H9 (cell line): ENCODE results near the gene FHIT. TPM values are rescaled to one million over a fixed set of nuclear protein-coding genes. Genes with fewer than 3 reads are reported as not detected.

ENCODE experiments used
- DNase-seq: peaks from one replicate; pipeline ENCODE4 v3.0.0-alpha.2; 2017
- H2AFZ ChIP-seq: one replicate; pipeline ENCODE4 v1.6.1; 2013; ENCODE audit warnings: mild to moderate bottlenecking, low read length, control low read depth, moderate library complexity
- H2AK5ac ChIP-seq: 2 replicates; pipeline ENCODE4 v1.6.1; 2013; ENCODE audit warnings: low read length, control low read depth, mixed read lengths; ENCODE audit not compliant: insufficient read length
- H2BK120ac ChIP-seq: one replicate; pipeline ENCODE4 v1.6.1; 2013; ENCODE audit warnings: low read depth, mild to moderate bottlenecking, low read length, control low read depth, inconsistent platforms; ENCODE audit not compliant: poor library complexity, severe bottlenecking
- H2BK12ac ChIP-seq: 2 replicates; pipeline ENCODE4 v1.6.1; 2013; ENCODE audit warnings: low read length, control low read depth, mixed read lengths, low read depth; ENCODE audit not compliant: insufficient read length
- H2BK15ac ChIP-seq: 2 replicates; pipeline ENCODE4 v1.6.1; 2013; ENCODE audit warnings: low read depth, low read length, control low read depth
- H2BK20ac ChIP-seq: one replicate; pipeline ENCODE4 v1.6.1; 2013; ENCODE audit warnings: low read depth, mild to moderate bottlenecking, low read length, control low read depth, inconsistent platforms; ENCODE audit not compliant: poor library complexity, severe bottlenecking
- H2BK5ac ChIP-seq: 2 replicates; pipeline ENCODE4 v1.6.1; 2013; ENCODE audit warnings: low read length, control low read depth, mixed read lengths; ENCODE audit not compliant: insufficient read length
- H3K14ac ChIP-seq: 2 replicates; pipeline ENCODE4 v1.6.1; 2013; ENCODE audit warnings: low read length, control low read depth; ENCODE audit not compliant: insufficient read depth
- H3K18ac ChIP-seq: 2 replicates; pipeline ENCODE4 v1.6.1; 2013; ENCODE audit warnings: low read depth, mild to moderate bottlenecking, mixed read lengths, low read length, control low read depth; ENCODE audit not compliant: insufficient read length
- H3K23ac ChIP-seq: 2 replicates; pipeline ENCODE4 v1.6.1; 2013; ENCODE audit warnings: low read length, control low read depth, mixed read lengths, low read depth; ENCODE audit not compliant: insufficient read length
- H3K23me2 ChIP-seq: 2 replicates; pipeline ENCODE4 v1.6.1; 2013; ENCODE audit warnings: low read depth, mild to moderate bottlenecking, mixed read lengths, low read length, control low read depth; ENCODE audit not compliant: insufficient read length, poor library complexity, severe bottlenecking
- H3K27ac ChIP-seq: 2 replicates; pipeline ENCODE4 v1.5.1; 2013; ENCODE audit warnings: low read length, control low read depth, mixed read lengths, low read depth; ENCODE audit not compliant: insufficient read length
- H3K27me3 ChIP-seq: 2 replicates; pipeline ENCODE4 v1.6.1; 2013; ENCODE audit warnings: low read length, control low read depth, inconsistent platforms; ENCODE audit not compliant: insufficient read depth
- H3K4ac ChIP-seq: 2 replicates; pipeline ENCODE4 v1.6.1; 2013; ENCODE audit warnings: low read depth, mild to moderate bottlenecking, control low read depth, inconsistent platforms, low read length, moderate library complexity
- H3K4me1 ChIP-seq: 2 replicates; pipeline ENCODE4 v1.6.1; 2013; ENCODE audit warnings: low read length, control low read depth, inconsistent platforms; ENCODE audit not compliant: insufficient read depth
- H3K4me2 ChIP-seq: 2 replicates; pipeline ENCODE4 v1.6.1; 2013; ENCODE audit warnings: low read length, control low read depth, mixed read lengths; ENCODE audit not compliant: insufficient read length, insufficient read depth
- H3K56ac ChIP-seq: 2 replicates; pipeline ENCODE4 v1.6.1; 2013; ENCODE audit warnings: low read depth, mild to moderate bottlenecking, mixed read lengths, low read length, control low read depth; ENCODE audit not compliant: insufficient read length
- H3K79me1 ChIP-seq: 2 replicates; pipeline ENCODE4 v1.6.1; 2013; ENCODE audit warnings: low read depth, mild to moderate bottlenecking, moderate library complexity, low read length, control low read depth, inconsistent platforms; ENCODE audit not compliant: insufficient read depth, poor library complexity, severe bottlenecking
- H3K79me2 ChIP-seq: 2 replicates; pipeline ENCODE4 v1.6.1; 2013; ENCODE audit warnings: low read length, control low read depth, inconsistent platforms; ENCODE audit not compliant: insufficient read depth
- H3K9ac ChIP-seq: 2 replicates; pipeline ENCODE4 v1.6.1; 2013; ENCODE audit warnings: low read length, control low read depth, mixed read lengths; ENCODE audit not compliant: insufficient read length; ENCODE audit errors: extremely low read depth
- H3K9me3 ChIP-seq: one replicate; pipeline ENCODE4 v1.6.1; 2013; ENCODE audit warnings: low read depth, low read length, inconsistent platforms; ENCODE audit not compliant: control insufficient read depth
- H3T11ph ChIP-seq: one replicate; pipeline ENCODE4 v1.6.1; 2013; ENCODE audit warnings: mild to moderate bottlenecking, low read length, control low read depth, inconsistent platforms
- H4K20me1 ChIP-seq: one replicate; pipeline ENCODE4 v1.6.1; 2013; ENCODE audit not compliant: control insufficient read depth, insufficient read length, insufficient read depth
- H4K5ac ChIP-seq: 2 replicates; pipeline ENCODE4 v1.6.1; 2013; ENCODE audit warnings: low read depth, mild to moderate bottlenecking, mixed read lengths, low read length, control low read depth; ENCODE audit not compliant: insufficient read length
- H4K8ac ChIP-seq: replicated peaks from 2 replicates; pipeline ENCODE4 v1.6.1; 2013; ENCODE audit warnings: low read length, control low read depth, mixed read lengths, low read depth; ENCODE audit not compliant: insufficient read length
- H4K91ac ChIP-seq: 2 replicates; pipeline ENCODE4 v1.6.1; 2013; ENCODE audit warnings: low read depth, mild to moderate bottlenecking, moderate library complexity, mixed read lengths, low read length, control low read depth; ENCODE audit not compliant: insufficient read length
- H3K27ac Mint-ChIP-seq, 3 experiments: 2 replicates in 2 of 3; 3 replicates in 1 of 3; pipeline ENCODE4 v1.8.0; 2020 to 2021; ENCODE audit warnings: mixed read lengths in 3 of 3, mild to moderate bottlenecking in 1 of 3, moderate library complexity in 1 of 3
- H3K27me3 Mint-ChIP-seq: 2 replicates; pipeline ENCODE4 v1.8.0; 2021; ENCODE audit warnings: low read depth, mild to moderate bottlenecking, moderate library complexity, mixed read lengths
- H3K36me3 Mint-ChIP-seq, 3 experiments: 2 replicates in 2 of 3; 3 replicates in 1 of 3; pipeline ENCODE4 v1.8.0; 2020 to 2021; ENCODE audit warnings: low read depth in 3 of 3, mixed read lengths in 3 of 3; ENCODE audit not compliant: insufficient read depth in 1 of 3
- H3K4me1 Mint-ChIP-seq, 2 experiments: 2 replicates each; pipeline ENCODE4 v1.8.0; 2020; ENCODE audit warnings: mixed read lengths in 2 of 2
- H3K4me3 Mint-ChIP-seq, 2 experiments: 2 replicates in 1 of 2; 3 replicates in 1 of 2; pipeline ENCODE4 v1.8.0; 2020 to 2021; ENCODE audit warnings: mild to moderate bottlenecking in 2 of 2, mixed read lengths in 2 of 2, moderate library complexity in 1 of 2
- H3K9me3 Mint-ChIP-seq, 2 experiments: 2 replicates in 1 of 2; 3 replicates in 1 of 2; pipeline ENCODE4 v1.8.0; 2020; ENCODE audit warnings: mild to moderate bottlenecking in 2 of 2, mixed read lengths in 2 of 2, moderate library complexity in 1 of 2
- WGBS: extraction: QIAGEN DNeasy Blood & Tissue Kit; methylation state at CpG from one replicate; pipeline ENCODE4 v1.1.7; 2013; ENCODE audit warnings: missing lambda C conversion rate, low lambda C conversion rate, mixed read lengths; ENCODE audit not compliant: insufficient read length; ENCODE audit errors: extremely low coverage; 5-methylcytosine and 5-hydroxymethylcytosine counted together
- total RNA-seq: library from RNA; stranded (reverse); gene quantifications from 2 replicates; pipeline ENCODE4 v1.2.1, GENCODE V29; 2021
- TF ChIP-seq, protein P1 (sequence below): fragments of 200-600 bp; sonication (generic); conservative IDR thresholded peaks from 3 replicates; pipeline ENCODE4 v1.8.0; 2021; ENCODE audit warnings: antibody characterized with exemption, mild to moderate bottlenecking

FHIT gene
- total RNA-seq, 1 experiment from 2014 or later: 3.0 TPM

DNA sequence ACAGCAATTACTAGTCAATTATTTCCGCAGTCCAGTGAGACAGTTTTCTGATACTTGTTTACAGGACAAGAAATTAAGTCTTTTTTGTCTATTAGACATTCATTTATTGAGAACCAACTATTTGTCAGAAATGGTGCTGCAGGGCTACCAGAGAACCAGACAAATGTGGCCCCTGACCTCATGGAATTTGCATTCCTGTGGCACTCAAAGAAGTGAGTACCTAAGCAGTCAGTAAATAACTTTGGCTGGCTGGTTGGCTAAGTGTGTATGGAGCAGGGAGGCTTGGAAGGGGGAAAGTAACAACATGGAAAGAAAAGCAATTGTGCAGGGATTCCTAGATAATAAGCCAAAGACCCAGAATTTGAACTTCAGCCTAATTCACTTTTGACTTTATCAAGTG lies 1364.5 kb downstream of the FHIT start:
- H4K91ac ChIP-seq: no peak overlapping the region
- no peak for DNase-seq
- no peak overlapping the region for H3K27ac ChIP-seq
- no peak overlapping the region for H3K4me2 ChIP-seq
- H3K18ac ChIP-seq: no peak overlapping the region
- WGBS: no CpG with 5 or more reads among the region's 1 CpG
- H3K9ac ChIP-seq: no peak overlapping the region
- no peak overlapping the region for H2AK5ac ChIP-seq
- no peaks in the 10 kb centered on the region for H3K9me3 ChIP-seq
- H2BK120ac ChIP-seq: no peak overlapping the region
- no peak overlapping the region for H2BK5ac ChIP-seq
- no peak overlapping the region for H2BK20ac ChIP-seq
- H3K27ac Mint-ChIP-seq: no peak overlapping the region
- no peaks in the 10 kb centered on the region for H3K27me3 ChIP-seq
- H3K4me1 Mint-ChIP-seq: peaks cover 0 to 5% of the 10 kb centered on the region in 2 experiments; a peak in 3 of 4 replicates
- H3T11ph ChIP-seq: no peak overlapping the region
- H3K23me2 ChIP-seq: no peaks in the 10 kb centered on the region
- no peak overlapping the region for H2BK12ac ChIP-seq
- H3K79me2 ChIP-seq: no peaks in the 10 kb centered on the region
- no peak overlapping the region for H3K4ac ChIP-seq
- no peaks in the 10 kb centered on the region for H3K27me3 Mint-ChIP-seq
- H2AFZ ChIP-seq: no peak overlapping the region
- H3K79me1 ChIP-seq: no peaks in the 10 kb centered on the region
- no peak overlapping the region for H3K23ac ChIP-seq
- H4K8ac ChIP-seq: no peak overlapping the region
- no peak overlapping the region for H3K14ac ChIP-seq
- no peaks in the 10 kb centered on the region for H3K36me3 Mint-ChIP-seq
- no peak overlapping the region for H4K5ac ChIP-seq
- no peak overlapping the region for H2BK15ac ChIP-seq
- no peaks in the 10 kb centered on the region for H3K4me1 ChIP-seq
- H3K4me3 Mint-ChIP-seq: no peak overlapping the region
- TF ChIP-seq, protein P1, sequence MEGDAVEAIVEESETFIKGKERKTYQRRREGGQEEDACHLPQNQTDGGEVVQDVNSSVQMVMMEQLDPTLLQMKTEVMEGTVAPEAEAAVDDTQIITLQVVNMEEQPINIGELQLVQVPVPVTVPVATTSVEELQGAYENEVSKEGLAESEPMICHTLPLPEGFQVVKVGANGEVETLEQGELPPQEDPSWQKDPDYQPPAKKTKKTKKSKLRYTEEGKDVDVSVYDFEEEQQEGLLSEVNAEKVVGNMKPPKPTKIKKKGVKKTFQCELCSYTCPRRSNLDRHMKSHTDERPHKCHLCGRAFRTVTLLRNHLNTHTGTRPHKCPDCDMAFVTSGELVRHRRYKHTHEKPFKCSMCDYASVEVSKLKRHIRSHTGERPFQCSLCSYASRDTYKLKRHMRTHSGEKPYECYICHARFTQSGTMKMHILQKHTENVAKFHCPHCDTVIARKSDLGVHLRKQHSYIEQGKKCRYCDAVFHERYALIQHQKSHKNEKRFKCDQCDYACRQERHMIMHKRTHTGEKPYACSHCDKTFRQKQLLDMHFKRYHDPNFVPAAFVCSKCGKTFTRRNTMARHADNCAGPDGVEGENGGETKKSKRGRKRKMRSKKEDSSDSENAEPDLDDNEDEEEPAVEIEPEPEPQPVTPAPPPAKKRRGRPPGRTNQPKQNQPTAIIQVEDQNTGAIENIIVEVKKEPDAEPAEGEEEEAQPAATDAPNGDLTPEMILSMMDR: no peak
- H3K9me3 Mint-ChIP-seq: no peaks in the 10 kb centered on the region
- no peaks in the 10 kb centered on the region for H4K20me1 ChIP-seq
- H3K56ac ChIP-seq: no peak overlapping the region
